Esophagus muscularis mucosa (tissue), 4 donors: ENCODE measurements around the gene POLR3B. TPM values are rescaled to one million over a fixed set of nuclear protein-coding genes. Genes with fewer than 3 reads are reported as not detected.

Source experiments
- DNase-seq: peaks from one replicate; pipeline ENCODE4 v3.0.0-alpha.2; 2017; ENCODE audit errors: extremely low spot score
- H3K27ac ChIP-seq, 4 donors: fragments of 200-600 bp; sonication (generic); replicated peaks in 1 of 4; 1 replicate in 3 of 4; 2 replicates in 1 of 4; pipeline ENCODE4 v1.5.1; 2016 to 2019; ENCODE audit warnings: mild to moderate bottlenecking in 1 of 4
- H3K27me3 ChIP-seq, 4 donors: fragments of 200-600 bp; sonication (generic); one replicate each; pipeline versions ENCODE4 v1.5.1 to v1.6.0; 2016 to 2019
- H3K36me3 ChIP-seq, 4 donors: fragments of 200-600 bp; sonication (generic); one replicate each; pipeline ENCODE4 v1.5.1; 2016 to 2019
- H3K4me1 ChIP-seq, 4 donors: fragments of 200-600 bp; sonication (generic); one replicate each; pipeline ENCODE4 v1.5.1; 2016 to 2019
- H3K4me3 ChIP-seq, 4 donors: fragments of 200-600 bp; sonication (generic); 1 replicate in 2 of 4; 2 replicates in 2 of 4; pipeline ENCODE4 v1.5.1; 2016 to 2019; ENCODE audit warnings: mild to moderate bottlenecking in 4 of 4, moderate library complexity in 1 of 4
- H3K9me3 ChIP-seq, 4 donors: fragments of 200-600 bp; sonication (generic); 1 replicate in 3 of 4; 2 replicates in 1 of 4; pipeline ENCODE4 v1.5.1; 2016 to 2019
- CTCF ChIP-seq, 3 experiments: fragments of 200-600 bp in 2 of 3; fragments of 450-650 bp in 1 of 3; sonication (generic) in 2 of 3; IDR thresholded peaks; one replicate each; pipeline ENCODE4 v1.5.1; 2017 to 2019; ENCODE audit warnings: antibody characterized with exemption in 3 of 3, mild to moderate bottlenecking in 2 of 3, moderate library complexity in 1 of 3
- EP300 ChIP-seq: sonication (generic); formaldehyde crosslinking; IDR thresholded peaks from one replicate; pipeline ENCODE4 v1.6.1; 2017; ENCODE audit warnings: antibody characterized with exemption
- POLR2A ChIP-seq: fragments of 450-650 bp; IDR thresholded peaks from one replicate; pipeline ENCODE4 v1.6.1; 2017; ENCODE audit warnings: antibody characterized with exemption, moderate library complexity, mild to moderate bottlenecking, low read depth
- POLR2AphosphoS5 ChIP-seq, 2 donors: sonication (generic); formaldehyde crosslinking; IDR thresholded peaks; one replicate each; pipeline ENCODE4 v1.6.1; 2017; ENCODE audit warnings: antibody characterized with exemption in 2 of 2
- WGBS: methylation state at CpG from one replicate; pipeline ENCODE4 v1.1.5; 2018; 5-methylcytosine and 5-hydroxymethylcytosine counted together
- intact Hi-C: fragments of 100-400 bp; cut with DNase I; formaldehyde crosslinking; loops from one replicate; pipeline ENCODE4 v1.15.1; 2023
- total RNA-seq, 4 donors: library from RNA; depleted of rRNA; stranded (reverse); fragments of >200 nt; gene quantifications; one replicate each; pipeline versions ENCODE4 v1.1.0 to v1.2.1, GENCODE V29; 2016

The POLR3B gene
- total RNA-seq, 4 donors from 2014 or later: 4.2 to 6.1 (median 5.3) TPM

- WGBS: 78% methylated on average over 12 of the region's 12 CpGs
- TF ChIP-seq POLR2A (no peak), POLR2AphosphoS5 (IDR thresholded peaks at IDR 0.05) (no peak), CTCF (IDR thresholded peaks at IDR 0.05) (no peak), EP300 (no peak)
- H3K27ac ChIP-seq: no peak overlapping the region
- H3K4me1 ChIP-seq: peaks cover 0 to 4% (median 0%) of the 10 kb centered on the region in 4 donors
- no peak for DNase-seq
- no peaks in the 10 kb centered on the region for H3K27me3 ChIP-seq
- intact Hi-C loops: no loop called here
- no peaks in the 10 kb centered on the region for H3K9me3 ChIP-seq
- no peak overlapping the region for H3K4me3 ChIP-seq
- H3K36me3 ChIP-seq: peaks cover 30 to 96% (median 69%) of the 10 kb centered on the region in 4 donors
Measured at GRCh38 chr12:106329231-106329982, 28.1 kb upstream of the POLR3B start.

- H3K36me3 ChIP-seq: peaks cover 20 to 96% (median 63%) of the 10 kb centered on the region in 4 donors
- TF ChIP-seq POLR2A (no peak), POLR2AphosphoS5 (IDR thresholded peaks at IDR 0.05) (no peak), CTCF (IDR thresholded peaks at IDR 0.05) (no peak), EP300 (no peak)
- WGBS: 100% methylated on average over 2 of the region's 2 CpGs
Measured at GRCh38 chr12:106331599-106331998, 25.9 kb upstream of the POLR3B start.

GRCh38 chr12:106332536-106332935 lies 25.0 kb upstream of the POLR3B start:
- intact Hi-C loops: no loop called here
- DNase-seq: no peak
- Histone ChIP-seq H3K9me3 (no peaks in the 10 kb centered on the region), H3K27me3 (no peaks in the 10 kb centered on the region), H3K36me3 (peaks cover 18 to 96% (median 59%) of the 10 kb centered on the region in 4 donors), H3K27ac (no peak overlapping the region), H3K4me3 (no peak overlapping the region), H3K4me1 (peaks cover 12 to 28% (median 14%) of the 10 kb centered on the region in 4 donors)
- TF ChIP-seq POLR2AphosphoS5 (IDR thresholded peaks at IDR 0.05): no peak
- TF ChIP-seq POLR2A: no peak
- TF ChIP-seq EP300: no peak
- no peak for TF ChIP-seq CTCF (IDR thresholded peaks at IDR 0.05)

More at GRCh38 chr12:106331599-106331998, 25.9 kb upstream of the POLR3B start:
- intact Hi-C loops: no loop called here
- Histone ChIP-seq H3K4me1 (peaks cover 8 to 21% (median 11%) of the 10 kb centered on the region in 4 donors), H3K4me3 (no peak overlapping the region), H3K9me3 (no peaks in the 10 kb centered on the region), H3K27ac (no peak overlapping the region), H3K27me3 (no peaks in the 10 kb centered on the region)
- DNase-seq: no peak

GRCh38 chr12:106333010-106333409 lies 24.5 kb upstream of the POLR3B start:
- TF ChIP-seq EP300 (no peak), POLR2AphosphoS5 (IDR thresholded peaks at IDR 0.05) (no peak), POLR2A (no peak), CTCF (IDR thresholded peaks at IDR 0.05) (no peak)
- Histone ChIP-seq H3K27ac (no peak overlapping the region), H3K36me3 (peaks cover 18 to 93% (median 56%) of the 10 kb centered on the region in 4 donors), H3K4me1 (peaks cover 12 to 28% (median 14%) of the 10 kb centered on the region in 4 donors), H3K9me3 (no peaks in the 10 kb centered on the region), H3K27me3 (no peaks in the 10 kb centered on the region), H3K4me3 (no peak overlapping the region)
- intact Hi-C loops: no loop called here
- 86% methylated on average over 2 of the region's 2 CpGs for WGBS
- DNase-seq: no peak
